ENCODE measurements around the gene BRCA2. TPM values are rescaled to one million over a fixed set of nuclear protein-coding genes. Genes with fewer than 3 reads are reported as not detected.

The BRCA2 gene
- total RNA-seq, 4 donors from 2014 or later: 0.19 to 1.0 (median 0.72) TPM

GRCh38 chr13:32272021-32272683 is 43.2 kb upstream of the BRCA2 start:
- no peak for ATAC-seq
- H3K36me3 ChIP-seq: peaks cover 2 to 94% of the 10 kb centered on the region in 2 donors
- H3K4me3 ChIP-seq: no peak overlapping the region
- peaks cover 0 to 11% (median 0%) of the 10 kb centered on the region in 3 donors for H3K4me1 ChIP-seq
- H3K9me3 ChIP-seq: no peaks in the 10 kb centered on the region
- no peaks in the 10 kb centered on the region for H3K27me3 ChIP-seq
- H3K27ac ChIP-seq: peak overlapping the region in 1 of 4 donors; percentile 46
- TF ChIP-seq POLR2A (IDR thresholded peaks at IDR 0.05): no peak
- 84 to 85% methylated on average over 3 to 4 of the region's 4 CpGs for WGBS, 2 donors (ENCODE audit: low coverage in 1 of 2)

- Histone ChIP-seq H3K36me3 (peaks cover 13 to 91% of the 10 kb centered on the region in 2 donors), H3K4me1 (no peaks in the 10 kb centered on the region), H3K4me3 (no peak overlapping the region), H3K27me3 (no peaks in the 10 kb centered on the region), H3K27ac (no peak overlapping the region), H3K9me3 (no peaks in the 10 kb centered on the region)
- ATAC-seq: no peak
- 38 to 43% methylated on average over 1 of the region's 1 CpG for WGBS, 2 donors (ENCODE audit: low coverage in 1 of 2)
- TF ChIP-seq CTCF (IDR thresholded peaks at IDR 0.05): no peak
- no peak for TF ChIP-seq POLR2AphosphoS5 (IDR thresholded peaks at IDR 0.05)
- no peak for TF ChIP-seq EP300 (IDR thresholded peaks at IDR 0.05)
- TF ChIP-seq POLR2A (IDR thresholded peaks at IDR 0.05): no peak
Observed at GRCh38 chr13:32277839-32278238, 37.5 kb upstream of the BRCA2 start.

GRCh38 chr13:32278426-32278825 is 36.9 kb upstream of the BRCA2 start:
- peaks cover 13 to 86% of the 10 kb centered on the region in 2 donors for H3K36me3 ChIP-seq
- no peak for TF ChIP-seq EP300 (IDR thresholded peaks at IDR 0.05)
- TF ChIP-seq CTCF (IDR thresholded peaks at IDR 0.05): no peak
- TF ChIP-seq POLR2AphosphoS5 (IDR thresholded peaks at IDR 0.05): no peak
- TF ChIP-seq POLR2A (IDR thresholded peaks at IDR 0.05): no peak

GRCh38 chr13:32281096-32281495 is 34.2 kb upstream of the BRCA2 start:
- TF ChIP-seq POLR2A (IDR thresholded peaks at IDR 0.05) (no peak), EP300 (IDR thresholded peaks at IDR 0.05) (no peak), POLR2AphosphoS5 (IDR thresholded peaks at IDR 0.05) (no peak), CTCF (IDR thresholded peaks at IDR 0.05) (no peak)
- Histone ChIP-seq H3K9me3 (no peaks in the 10 kb centered on the region), H3K27me3 (no peaks in the 10 kb centered on the region), H3K4me3 (no peak overlapping the region), H3K27ac (no peak overlapping the region), H3K36me3 (peaks cover 13 to 61% of the 10 kb centered on the region in 2 donors), H3K4me1 (peaks cover 12 to 29% (median 12%) of the 10 kb centered on the region in 3 donors)
- 62 to 73% methylated on average over 1 of the region's 1 CpG for WGBS, 2 donors (ENCODE audit: low coverage in 1 of 2)
- no peak for ATAC-seq

More at GRCh38 chr13:32278426-32278825, 36.9 kb upstream of the BRCA2 start:
- no peak overlapping the region for H3K27ac ChIP-seq
- no peaks in the 10 kb centered on the region for H3K27me3 ChIP-seq
- H3K9me3 ChIP-seq: no peaks in the 10 kb centered on the region
- peaks cover 0 to 4% (median 0%) of the 10 kb centered on the region in 3 donors for H3K4me1 ChIP-seq
- H3K4me3 ChIP-seq: no peak overlapping the region
- 58 to 89% methylated on average over 3 of the region's 3 CpGs for WGBS, 2 donors (ENCODE audit: low coverage in 1 of 2)
- ATAC-seq: no peak

GRCh38 chr13:32282096-32282711 is 33.1 kb upstream of the BRCA2 start:
- WGBS, 2 donors (ENCODE audit: low coverage in 1 of 2): 54 to 58% methylated on average over 2 of the region's 2 CpGs
- no peak for ATAC-seq
- TF ChIP-seq POLR2A (IDR thresholded peaks at IDR 0.05): no peak
- no peak for TF ChIP-seq CTCF (IDR thresholded peaks at IDR 0.05)
- no peak for TF ChIP-seq POLR2AphosphoS5 (IDR thresholded peaks at IDR 0.05)
- TF ChIP-seq EP300 (IDR thresholded peaks at IDR 0.05): no peak
- H3K9me3 ChIP-seq: no peaks in the 10 kb centered on the region
- H3K27me3 ChIP-seq: no peaks in the 10 kb centered on the region
- peaks cover 12 to 30% (median 12%) of the 10 kb centered on the region in 3 donors for H3K4me1 ChIP-seq
- peak overlapping the region in 1 of 4 donors; percentile 79 for H3K27ac ChIP-seq
- H3K36me3 ChIP-seq: peaks cover 11 to 50% of the 10 kb centered on the region in 2 donors
- H3K4me3 ChIP-seq: no peak overlapping the region

Measured in gastroesophageal sphincter (tissue), 4 donors.